ENCODE measurements around the gene CLINT1. TPM values are rescaled to one million over a fixed set of nuclear protein-coding genes. Genes with fewer than 3 reads are reported as not detected.

CLINT1 gene
- total RNA-seq, 8 experiments from 2014 or later: 31.8 to 83.5 (median 53.8) TPM

GRCh38 chr5:157827423-157827822 lies 31.5 kb downstream of the CLINT1 start:
- no peak overlapping the region for H3K27ac ChIP-seq
- peaks cover 0 to 2% of the 10 kb centered on the region in 2 donors for H3K4me1 ChIP-seq (replicated peaks in 1 of 2)
- WGBS, 10 experiments: 0 to 100% (median 83%) methylated on average over 2 to 3 of the region's 3 CpGs
- in situ Hi-C loops (cut with MboI; ENCODE audit: low pct_unique_long_range_greater_than_20kb in 2 of 9, low sequenced_read_pairs in 9 of 9, unreplicated experiment in 9 of 9): no loop called here
- no peak for ATAC-seq (replicated peaks in 6 of 8)
- no peak overlapping the region for H3K4me3 ChIP-seq

GRCh38 chr5:157823655-157824054 lies 35.3 kb downstream of the CLINT1 start:
- Histone ChIP-seq H3K4me1 (replicated peaks in 1 of 2) (peaks cover 8 to 22% of the 10 kb centered on the region in 2 donors), H3K4me3 (no peak overlapping the region), H3K27ac (no peak overlapping the region)
- WGBS, 10 experiments: 71 to 100% (median 93%) methylated on average over 1 to 7 of the region's 8 CpGs; no CpG with 5 or more reads in 2 of the 10 experiments
- in situ Hi-C loops (cut with MboI; ENCODE audit: low pct_unique_long_range_greater_than_20kb in 2 of 9, low sequenced_read_pairs in 9 of 9, unreplicated experiment in 9 of 9): loop anchor here in 3 of 9 experiments (25.0 kb wide), 2 partner anchors 164 to 1314 kb away; no protein-coding TSS in a partner anchor
- ATAC-seq (replicated peaks in 6 of 8): no peak

DNA sequence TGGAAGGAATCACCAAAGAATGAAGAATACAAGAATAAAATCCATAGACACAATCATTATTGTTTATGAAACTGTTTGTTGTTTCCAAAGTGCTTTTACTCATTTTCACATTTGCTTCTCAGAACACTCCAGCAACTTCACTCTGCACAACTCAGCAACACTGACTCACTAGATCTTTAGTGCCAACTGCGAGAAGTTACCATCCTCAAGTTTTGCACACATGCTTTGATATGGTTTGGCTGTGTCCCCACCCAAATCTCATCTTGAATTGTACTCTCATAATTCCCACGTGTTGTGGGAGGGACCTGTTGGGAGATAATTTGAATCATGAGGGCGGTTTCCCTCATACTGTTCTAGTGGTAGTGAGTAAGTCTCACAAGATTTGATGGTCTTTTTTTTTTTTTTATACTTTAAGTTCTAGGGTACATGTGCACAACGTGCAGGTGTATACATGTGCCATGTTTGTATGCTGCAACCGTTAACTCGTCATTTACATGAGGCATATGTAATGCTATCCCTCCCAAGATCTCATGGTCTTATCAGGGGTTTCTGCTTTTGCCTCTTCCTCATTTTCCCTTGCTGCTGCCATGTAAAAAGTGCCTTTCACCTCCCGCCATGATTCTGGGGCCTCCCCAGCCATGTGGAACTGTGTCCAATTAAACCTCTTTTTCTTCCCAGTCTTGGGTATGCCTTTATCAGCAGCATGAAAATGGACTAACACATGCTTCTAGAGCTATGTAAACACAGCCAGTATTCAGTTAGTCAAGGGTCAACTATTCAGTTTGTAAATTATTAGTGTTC lies 36.9 kb downstream of the CLINT1 start:
- ATAC-seq (replicated peaks in 6 of 8): peak in 1 of 8 experiments; percentile 61
- 79 to 100% (median 92%) methylated on average over 1 to 7 of the region's 7 CpGs; no CpG with 5 or more reads in 1 of the 10 experiments for WGBS, 10 experiments
- Histone ChIP-seq H3K27ac (no peak overlapping the region), H3K4me1 (replicated peaks in 1 of 2) (peaks cover 8 to 22% of the 10 kb centered on the region in 2 donors), H3K4me3 (no peak overlapping the region)
- in situ Hi-C loops (cut with MboI; ENCODE audit: low pct_unique_long_range_greater_than_20kb in 2 of 9, low sequenced_read_pairs in 9 of 9, unreplicated experiment in 9 of 9): loop anchor here in 3 of 9 experiments (25.0 kb wide), 2 partner anchors 165 to 1315 kb away; no protein-coding TSS in a partner anchor

DNA sequence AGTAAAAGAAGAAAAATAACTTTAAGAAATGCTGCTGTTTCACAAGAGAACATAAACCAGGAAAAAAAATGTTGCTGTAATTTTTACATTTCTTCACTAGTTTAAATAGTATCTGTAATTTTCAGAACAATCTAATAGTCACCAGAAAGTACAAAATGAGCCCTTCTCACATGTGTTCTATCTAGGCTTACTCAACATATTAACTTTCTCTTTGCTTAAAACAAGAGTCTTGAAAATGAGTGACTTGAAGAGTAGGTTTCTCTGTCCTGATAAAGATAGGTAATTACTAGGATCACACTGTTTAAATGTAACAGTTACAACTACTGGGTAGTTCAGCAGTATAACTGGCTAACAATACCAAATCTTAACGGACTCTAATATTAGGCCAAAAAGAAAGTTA lies 37.5 kb downstream of the CLINT1 start:
- peaks cover 8 to 22% of the 10 kb centered on the region in 2 donors for H3K4me1 ChIP-seq (replicated peaks in 1 of 2)
- WGBS, 10 experiments: 80 to 100% (median 100%) methylated on average over 1 of the region's 1 CpG; no CpG with 5 or more reads in 1 of the 10 experiments
- ATAC-seq (replicated peaks in 6 of 8): no peak
- no peak overlapping the region for H3K4me3 ChIP-seq
- in situ Hi-C loops (cut with MboI; ENCODE audit: low pct_unique_long_range_greater_than_20kb in 2 of 9, low sequenced_read_pairs in 9 of 9, unreplicated experiment in 9 of 9): loop anchor here in 3 of 9 experiments (25.0 kb wide), 2 partner anchors 166 to 1316 kb away; no protein-coding TSS in a partner anchor
- H3K27ac ChIP-seq: no peak overlapping the region

DNA sequence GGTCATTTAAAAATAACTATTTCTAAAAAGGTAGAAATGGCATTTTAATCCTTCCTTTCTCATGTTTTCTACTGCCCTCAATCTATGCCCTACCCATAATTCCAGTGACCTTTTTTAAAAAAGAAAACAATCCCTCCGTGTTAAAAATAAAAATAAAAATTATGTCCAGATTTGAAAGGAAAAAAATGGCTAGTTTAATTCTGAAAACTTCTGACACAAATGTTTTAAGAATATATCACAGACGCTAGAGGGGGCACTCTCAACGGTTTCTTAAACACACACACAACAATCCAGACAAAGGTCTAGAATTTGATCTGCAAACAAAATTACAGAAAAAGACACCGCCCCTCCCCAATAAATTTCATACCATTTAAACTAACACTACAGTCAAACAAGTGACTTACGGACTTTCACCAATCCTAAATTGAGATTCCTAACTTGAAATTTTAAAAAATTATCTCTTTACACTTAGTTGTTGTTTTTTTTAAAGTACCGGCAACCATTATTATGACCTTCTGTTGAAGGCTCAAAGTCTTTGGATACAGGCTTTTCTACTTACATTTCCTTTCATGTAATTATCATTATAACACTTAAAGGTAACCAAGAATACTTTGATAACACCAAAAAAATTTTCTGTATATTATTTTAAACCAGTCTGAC lies 38.2 kb downstream of the CLINT1 start:
- H3K27ac ChIP-seq: no peak overlapping the region
- peaks cover 8 to 20% of the 10 kb centered on the region in 2 donors for H3K4me1 ChIP-seq (replicated peaks in 1 of 2)
- in situ Hi-C loops (cut with MboI; ENCODE audit: low pct_unique_long_range_greater_than_20kb in 2 of 9, low sequenced_read_pairs in 9 of 9, unreplicated experiment in 9 of 9): loop anchor here in 3 of 9 experiments (25.0 kb wide), 2 partner anchors 167 to 1317 kb away; no protein-coding TSS in a partner anchor
- ATAC-seq (replicated peaks in 6 of 8): peak in 1 of 8 experiments; percentile 47
- H3K4me3 ChIP-seq: no peak overlapping the region
- WGBS, 10 experiments: 10 to 80% (median 36%) methylated on average over 2 to 6 of the region's 6 CpGs

- Histone ChIP-seq H3K27ac (peak overlapping the region in 1 of 2 donors; percentile 13), H3K4me3 (no peak overlapping the region), H3K4me1 (replicated peaks in 1 of 2) (peaks cover 8 to 20% of the 10 kb centered on the region in 2 donors)
- in situ Hi-C loops (cut with MboI; ENCODE audit: low pct_unique_long_range_greater_than_20kb in 2 of 9, low sequenced_read_pairs in 9 of 9, unreplicated experiment in 9 of 9): loop anchor here in 3 of 9 experiments (10.0 to 25.0 kb wide), 3 partner anchors 168 to 1318 kb away; no protein-coding TSS in a partner anchor
- ATAC-seq (replicated peaks in 6 of 8): peak in 6 of 8 experiments; percentile 22 to 61 (median 56)
- 38 to 86% (median 58%) methylated on average over 2 to 3 of the region's 3 CpGs; no CpG with 5 or more reads in 2 of the 10 experiments for WGBS, 10 experiments
Measured at GRCh38 chr5:157819502-157820115, 39.3 kb downstream of the CLINT1 start.

DNA sequence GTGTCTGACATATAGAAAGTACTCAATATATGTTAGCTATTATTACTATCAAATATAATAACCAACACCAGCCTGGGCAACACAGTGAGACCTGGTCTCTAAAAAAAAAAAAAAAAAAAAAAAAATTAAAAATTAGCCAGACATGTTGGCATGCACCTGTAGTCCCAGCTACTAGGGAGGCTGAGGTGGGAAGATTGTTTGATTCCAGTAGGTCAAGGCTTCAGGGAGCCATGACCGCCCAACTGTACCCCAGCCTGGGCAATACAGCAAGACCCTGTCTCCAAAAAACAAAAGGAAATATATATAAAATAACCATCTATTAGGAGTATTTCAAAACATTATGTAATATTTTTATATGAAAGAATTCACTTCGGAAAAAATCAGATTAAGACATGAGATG lies 40.6 kb downstream of the CLINT1 start:
- peaks cover 8 to 20% of the 10 kb centered on the region in 2 donors for H3K4me1 ChIP-seq (replicated peaks in 1 of 2)
- 85 to 100% (median 100%) methylated on average over 1 to 2 of the region's 2 CpGs; no CpG with 5 or more reads in 1 of the 10 experiments for WGBS, 10 experiments
- ATAC-seq (replicated peaks in 6 of 8): no peak
- H3K27ac ChIP-seq: no peak overlapping the region
- H3K4me3 ChIP-seq: no peak overlapping the region
- in situ Hi-C loops (cut with MboI; ENCODE audit: low pct_unique_long_range_greater_than_20kb in 2 of 9, low sequenced_read_pairs in 9 of 9, unreplicated experiment in 9 of 9): loop anchor here in 3 of 9 experiments (10.0 to 25.0 kb wide), 3 partner anchors 169 to 1319 kb away; no protein-coding TSS in a partner anchor

DNA sequence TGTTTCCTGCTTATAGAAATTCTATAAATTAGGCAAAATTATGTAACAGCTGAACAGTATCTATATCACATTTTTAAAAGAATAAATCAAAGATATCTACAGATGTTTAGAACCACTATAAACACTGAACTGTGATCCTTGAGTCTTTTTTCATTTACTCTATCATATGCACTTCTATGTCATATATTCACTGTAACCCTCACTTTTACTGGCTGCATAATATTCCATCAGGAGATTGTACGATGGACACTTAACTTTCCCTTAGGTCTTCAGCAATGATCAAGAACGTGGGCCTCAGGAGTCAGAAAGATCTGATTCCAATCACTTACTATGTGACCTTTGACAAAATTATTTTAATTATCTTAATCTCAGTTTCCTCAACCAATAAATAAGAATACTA lies 41.0 kb downstream of the CLINT1 start:
- H3K4me3 ChIP-seq: no peak overlapping the region
- ATAC-seq (replicated peaks in 6 of 8): no peak
- peaks cover 8 to 20% of the 10 kb centered on the region in 2 donors for H3K4me1 ChIP-seq (replicated peaks in 1 of 2)
- in situ Hi-C loops (cut with MboI; ENCODE audit: low pct_unique_long_range_greater_than_20kb in 2 of 9, low sequenced_read_pairs in 9 of 9, unreplicated experiment in 9 of 9): loop anchor here in 3 of 9 experiments (10.0 to 25.0 kb wide), 3 partner anchors 169 to 1319 kb away; no protein-coding TSS in a partner anchor
- H3K27ac ChIP-seq: no peak overlapping the region
- WGBS, 10 experiments: 86 to 100% (median 100%) methylated on average over 1 to 2 of the region's 2 CpGs; no CpG with 5 or more reads in 1 of the 10 experiments

GRCh38 chr5:157817387-157817702 lies 41.6 kb downstream of the CLINT1 start:
- in situ Hi-C loops (cut with MboI; ENCODE audit: low pct_unique_long_range_greater_than_20kb in 2 of 9, low sequenced_read_pairs in 9 of 9, unreplicated experiment in 9 of 9): loop anchor here in 3 of 9 experiments (10.0 to 25.0 kb wide), 3 partner anchors 170 to 1320 kb away; no protein-coding TSS in a partner anchor
- WGBS, 10 experiments: 5 to 95% (median 83%) methylated on average over 3 to 5 of the region's 5 CpGs; no CpG with 5 or more reads in 2 of the 10 experiments
- Histone ChIP-seq H3K4me1 (replicated peaks in 1 of 2) (peaks cover 8 to 20% of the 10 kb centered on the region in 2 donors), H3K27ac (no peak overlapping the region), H3K4me3 (no peak overlapping the region)
- no peak for ATAC-seq (replicated peaks in 6 of 8)

DNA sequence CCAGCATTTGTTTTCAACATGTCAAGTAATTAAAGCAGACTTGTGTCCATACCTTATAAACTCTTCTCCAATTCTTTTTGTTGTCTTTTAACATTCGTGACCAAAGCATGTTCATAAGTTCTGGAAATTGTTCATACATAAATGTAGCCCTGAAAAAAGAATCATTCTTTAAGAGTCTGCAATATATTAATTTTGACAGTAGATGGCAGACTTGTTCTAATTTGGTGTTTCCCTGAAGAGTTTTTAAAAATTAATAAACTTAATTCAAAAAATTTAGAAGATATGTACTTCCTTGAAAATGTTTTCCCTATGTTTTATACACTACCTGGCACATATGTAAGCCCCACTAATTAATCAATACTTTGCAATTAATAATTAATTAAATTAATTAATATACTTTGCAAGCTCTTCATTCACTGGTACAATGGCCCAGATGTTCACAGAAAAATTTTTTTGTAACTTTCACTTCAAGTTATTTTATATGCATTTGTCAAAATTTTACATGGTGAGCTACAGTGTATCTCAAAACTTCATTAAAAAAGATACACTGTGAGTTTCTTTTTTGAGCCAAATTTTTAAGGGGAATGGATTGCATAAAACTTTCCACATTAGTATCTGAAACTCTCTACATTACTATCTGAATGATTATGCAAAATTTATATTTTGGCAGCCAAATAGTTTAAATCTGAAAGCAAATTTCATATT lies 42.1 kb downstream of the CLINT1 start:
- Histone ChIP-seq H3K27ac (no peak overlapping the region), H3K4me3 (no peak overlapping the region), H3K4me1 (replicated peaks in 1 of 2) (peaks cover 8 to 20% of the 10 kb centered on the region in 2 donors)
- in situ Hi-C loops (cut with MboI; ENCODE audit: low pct_unique_long_range_greater_than_20kb in 2 of 9, low sequenced_read_pairs in 9 of 9, unreplicated experiment in 9 of 9): loop anchor here in 3 of 9 experiments (10.0 to 25.0 kb wide), 3 partner anchors 170 to 1320 kb away; no protein-coding TSS in a partner anchor
- WGBS, 10 experiments: 0 to 79% (median 25%) methylated on average over 1 of the region's 1 CpG; no CpG with 5 or more reads in 3 of the 10 experiments
- no peak for ATAC-seq (replicated peaks in 6 of 8)

GRCh38 chr5:157812086-157812485 lies 46.9 kb downstream of the CLINT1 start:
- Histone ChIP-seq H3K4me3 (no peak overlapping the region), H3K4me1 (replicated peaks in 1 of 2) (no peaks in the 10 kb centered on the region), H3K27ac (no peak overlapping the region)
- ATAC-seq (replicated peaks in 6 of 8): no peak
- in situ Hi-C loops (cut with MboI; ENCODE audit: low pct_unique_long_range_greater_than_20kb in 2 of 9, low sequenced_read_pairs in 9 of 9, unreplicated experiment in 9 of 9): loop anchor here in 3 of 9 experiments (10.0 to 25.0 kb wide), 3 partner anchors 175 to 1325 kb away; no protein-coding TSS in a partner anchor
- 89 to 100% (median 100%) methylated on average over 1 to 2 of the region's 2 CpGs for WGBS, 10 experiments

- no peaks in the 10 kb centered on the region for H3K4me1 ChIP-seq (replicated peaks in 1 of 2)
- H3K4me3 ChIP-seq: no peak overlapping the region
- no peak overlapping the region for H3K27ac ChIP-seq
- 73 to 100% (median 100%) methylated on average over 1 to 2 of the region's 2 CpGs; no CpG with 5 or more reads in 3 of the 10 experiments for WGBS, 10 experiments
- in situ Hi-C loops (cut with MboI; ENCODE audit: low pct_unique_long_range_greater_than_20kb in 2 of 9, low sequenced_read_pairs in 9 of 9, unreplicated experiment in 9 of 9): loop anchor here in 3 of 9 experiments (25.0 kb wide), 2 partner anchors 179 to 1329 kb away; no protein-coding TSS in a partner anchor
- ATAC-seq (replicated peaks in 6 of 8): no peak
Measured at GRCh38 chr5:157808043-157808442, 50.9 kb downstream of the CLINT1 start.

Measured in motor neuron (in vitro differentiated cells).